ENCODE data around the gene FEZ2.

FEZ2 gene

DNA sequence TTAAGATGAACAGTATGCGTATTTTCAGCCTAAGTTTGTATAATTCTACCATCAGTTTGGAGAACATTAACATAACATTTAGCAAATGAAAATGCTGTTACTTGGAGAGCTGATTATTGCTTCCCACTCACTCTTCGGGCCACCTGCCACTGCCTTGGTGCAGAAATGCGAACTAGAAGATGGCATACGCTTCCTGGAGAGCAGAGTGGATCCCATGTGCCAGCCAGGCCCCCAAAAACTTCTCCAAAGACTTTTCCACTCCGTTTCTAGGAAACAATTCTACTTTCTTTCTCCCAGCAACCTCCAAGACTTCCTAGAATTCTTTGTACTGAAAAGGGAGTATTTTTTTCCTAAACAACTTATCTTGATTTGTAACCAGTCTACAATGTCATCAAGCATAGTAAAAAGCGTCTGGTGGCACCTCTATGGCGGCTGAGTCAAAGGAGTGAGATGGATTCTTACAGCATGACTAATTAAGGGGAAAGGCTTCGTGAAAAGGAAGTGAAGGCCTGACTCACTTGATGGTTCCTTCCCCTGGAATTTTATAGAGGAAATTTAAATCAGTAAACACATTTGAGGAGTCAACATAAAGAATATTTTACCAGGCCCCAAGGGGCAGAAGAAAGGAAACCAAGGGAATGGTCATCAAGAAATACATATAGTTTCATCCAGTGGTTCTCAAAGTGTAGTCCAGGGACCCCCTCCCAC is 36.6 kb downstream of the FEZ2 start:
- DNase-seq (ENCODE audit: low spot score): no peak

DNA sequence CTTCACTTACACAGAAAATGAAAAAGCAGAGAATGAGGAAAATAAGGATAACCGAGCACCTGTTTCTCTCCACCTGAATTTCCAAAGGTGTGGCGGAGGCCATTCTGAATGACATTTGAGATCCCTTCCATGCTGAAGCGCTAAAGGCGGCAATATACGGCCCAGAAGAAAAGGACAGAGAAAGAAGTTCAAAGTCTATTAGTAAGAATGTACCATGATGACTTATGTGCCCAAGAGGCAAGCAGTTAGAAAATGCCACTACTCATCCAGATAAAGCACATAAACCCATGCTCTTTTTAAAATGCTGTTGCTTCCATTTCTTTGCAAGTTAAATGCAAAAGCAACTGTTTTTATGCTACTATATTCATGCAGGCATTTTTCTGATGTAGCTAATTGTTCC is 37.2 kb downstream of the FEZ2 start:
- DNase-seq (ENCODE audit: low spot score): no peak

DNA sequence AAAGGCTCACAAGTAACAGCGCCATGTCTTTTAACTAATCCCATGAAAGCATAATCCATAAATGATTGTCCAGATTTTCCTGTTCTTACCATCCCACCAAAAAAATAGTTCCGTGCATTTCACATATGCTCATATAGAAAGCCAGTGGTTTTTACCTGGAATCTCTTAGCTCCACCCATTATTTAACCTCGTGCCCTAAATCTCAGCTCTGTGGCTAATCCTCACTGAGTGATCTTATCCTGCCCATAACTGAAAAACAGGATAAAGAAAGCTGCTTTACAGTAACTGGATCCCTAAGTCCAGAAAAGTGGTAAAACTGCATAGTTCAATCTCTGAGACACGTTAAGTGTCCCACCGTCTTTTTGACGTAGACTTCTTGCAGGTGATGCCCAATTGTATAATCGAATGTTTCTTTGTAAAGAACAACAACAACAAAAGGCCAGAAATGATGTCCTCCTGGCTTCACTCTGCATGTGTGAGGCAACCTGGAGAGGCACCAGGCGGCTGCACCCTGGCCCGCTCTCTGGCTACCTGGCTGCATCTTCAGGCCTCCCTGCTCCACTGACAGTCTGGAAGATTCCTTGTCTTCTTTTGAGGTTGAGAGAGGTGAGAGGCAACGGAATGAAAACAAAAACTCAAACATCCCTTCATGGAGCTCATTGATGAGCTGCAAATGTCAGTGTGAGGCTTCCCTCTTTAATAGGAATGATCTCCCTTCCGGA is 38.6 kb downstream of the FEZ2 start:
- no peak for DNase-seq (ENCODE audit: low spot score)

DNA sequence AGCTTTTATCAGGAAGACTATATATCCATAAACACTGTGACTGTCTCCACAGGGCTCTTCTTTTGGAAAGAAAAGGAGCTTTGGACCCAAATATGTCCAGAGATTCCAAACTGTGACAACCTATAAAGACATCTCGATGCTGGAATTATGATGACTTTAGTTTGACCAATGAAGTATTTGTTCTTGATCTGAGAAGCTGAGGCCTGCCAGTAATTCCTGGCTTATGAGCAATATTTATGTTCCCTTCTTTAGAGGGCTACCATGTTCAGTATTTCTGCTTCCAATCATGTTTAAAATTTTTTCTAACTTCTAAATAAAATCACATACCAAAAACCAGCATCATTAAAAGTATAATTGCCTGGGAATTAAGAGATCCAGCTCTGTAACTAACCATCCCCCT is 41.1 kb downstream of the FEZ2 start:
- no peak for DNase-seq (ENCODE audit: low spot score)

DNA sequence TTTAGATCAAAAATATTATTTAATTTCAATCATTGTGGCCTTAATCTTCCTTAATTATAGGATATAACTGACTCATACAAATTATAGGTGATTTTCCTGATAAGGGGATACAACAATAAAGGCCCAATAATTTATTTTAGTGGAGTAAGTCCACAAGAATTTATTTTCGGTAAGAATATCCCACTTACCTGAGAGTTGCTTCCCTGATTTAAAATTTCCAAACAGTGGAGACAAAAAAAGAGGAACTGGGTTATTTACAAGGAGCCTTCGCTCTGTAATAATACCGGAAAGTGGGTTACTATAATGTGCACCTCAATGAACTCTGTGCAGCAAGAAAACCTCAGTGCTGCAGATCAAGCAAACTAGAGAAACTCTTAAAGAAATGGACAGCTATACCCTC is 42.2 kb downstream of the FEZ2 start:
- DNase-seq (ENCODE audit: low spot score): no peak

DNA sequence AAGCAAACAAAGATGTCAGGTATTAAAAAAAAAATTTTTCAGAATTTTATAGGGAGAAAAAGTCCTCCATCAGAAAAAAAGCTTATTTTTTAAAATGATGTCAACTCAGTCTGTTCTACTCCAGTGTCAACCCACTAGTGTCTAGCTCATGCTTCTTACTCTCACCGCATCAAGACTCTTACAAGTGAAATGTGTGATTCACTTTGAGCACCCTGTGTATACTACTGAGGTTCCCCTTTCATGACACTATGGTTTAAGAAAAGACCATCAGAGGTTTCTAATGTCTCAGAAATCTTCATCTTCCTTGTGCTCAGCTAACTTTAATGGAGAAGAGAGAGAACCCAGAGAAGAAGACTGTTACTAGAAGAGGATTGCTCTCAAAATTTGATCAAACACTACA is 43.4 kb downstream of the FEZ2 start:
- DNase-seq (ENCODE audit: low spot score): no peak

DNA sequence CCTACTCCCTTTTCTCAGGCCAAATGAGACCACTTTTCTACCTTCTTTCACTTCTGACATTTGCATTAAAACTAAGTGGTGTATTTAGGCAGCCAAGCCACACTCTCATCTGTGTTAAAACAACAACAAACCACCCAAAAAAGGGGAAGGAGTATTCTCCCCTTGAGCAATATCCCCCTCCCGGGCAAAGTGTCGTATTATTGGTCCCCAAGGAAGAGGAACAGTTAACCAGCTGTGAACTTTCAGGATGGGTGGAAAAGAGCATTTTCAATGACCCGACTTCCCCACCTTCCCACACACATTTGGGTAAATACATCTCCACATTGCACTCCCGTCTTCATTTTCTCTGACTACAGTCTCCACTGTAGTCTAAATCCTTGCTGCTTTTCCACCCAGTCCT is 44.3 kb downstream of the FEZ2 start:
- no peak for DNase-seq (ENCODE audit: low spot score)

DNA sequence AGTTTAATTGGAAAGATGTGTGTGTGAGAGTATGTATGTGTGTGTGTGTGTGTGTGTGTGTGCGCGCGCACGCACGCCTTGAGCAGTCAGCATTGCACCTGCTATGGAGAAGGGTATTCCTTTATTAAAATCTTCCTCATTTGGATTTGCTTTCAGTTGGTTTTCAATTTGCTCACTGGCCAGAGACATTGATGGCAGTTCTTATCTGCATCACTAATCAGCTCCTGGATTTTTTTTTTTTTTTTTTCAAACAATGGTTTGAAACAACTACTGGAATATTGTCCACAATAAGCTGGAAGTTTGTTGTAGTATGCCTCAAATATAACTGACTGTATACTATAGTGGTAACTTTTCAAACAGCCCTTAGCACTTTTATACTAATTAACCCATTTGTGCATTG is 48.0 kb downstream of the FEZ2 start:
- DNase-seq (ENCODE audit: low spot score): no peak

DNA sequence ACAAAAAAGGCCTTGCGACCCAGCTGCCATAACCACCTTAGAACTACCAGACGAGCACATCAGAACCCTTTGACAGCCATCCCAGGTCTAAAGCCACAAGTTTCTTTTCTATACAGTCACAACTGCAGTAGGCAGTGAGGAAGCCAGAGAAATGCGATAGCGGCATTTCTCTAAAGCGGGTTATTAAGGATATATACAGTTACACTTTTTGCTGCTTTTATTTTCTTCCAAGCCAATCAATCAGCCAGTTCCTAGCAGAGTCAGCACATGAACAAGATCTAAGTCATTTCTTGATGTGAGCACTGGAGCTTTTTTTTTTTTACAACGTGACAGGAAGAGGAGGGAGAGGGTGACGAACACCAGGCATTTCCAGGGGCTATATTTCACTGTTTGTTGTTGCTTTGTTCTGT is 48.8 kb downstream of the FEZ2 start:
- no peak for DNase-seq (ENCODE audit: low spot score)

DNA sequence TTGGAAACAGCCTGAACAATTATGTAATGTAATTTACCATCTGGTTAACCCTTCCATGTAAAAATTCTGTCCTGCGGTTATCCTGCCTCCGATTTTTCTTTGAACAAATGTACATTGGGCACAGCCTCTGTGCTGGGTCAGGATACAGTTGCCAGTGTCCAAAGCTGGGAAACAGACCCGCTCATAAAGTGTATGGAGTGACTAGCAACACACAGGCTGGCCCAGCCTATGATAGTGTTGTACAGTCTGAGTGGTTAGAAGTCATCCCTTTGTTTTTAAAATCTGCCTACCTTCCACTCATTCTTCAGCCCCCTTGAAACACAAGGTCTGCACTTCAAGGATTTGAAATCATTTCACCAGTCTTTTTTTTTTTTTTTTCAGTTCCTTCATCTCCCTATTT is 50.1 kb downstream of the FEZ2 start:
- no peak for DNase-seq (ENCODE audit: low spot score)

DNA sequence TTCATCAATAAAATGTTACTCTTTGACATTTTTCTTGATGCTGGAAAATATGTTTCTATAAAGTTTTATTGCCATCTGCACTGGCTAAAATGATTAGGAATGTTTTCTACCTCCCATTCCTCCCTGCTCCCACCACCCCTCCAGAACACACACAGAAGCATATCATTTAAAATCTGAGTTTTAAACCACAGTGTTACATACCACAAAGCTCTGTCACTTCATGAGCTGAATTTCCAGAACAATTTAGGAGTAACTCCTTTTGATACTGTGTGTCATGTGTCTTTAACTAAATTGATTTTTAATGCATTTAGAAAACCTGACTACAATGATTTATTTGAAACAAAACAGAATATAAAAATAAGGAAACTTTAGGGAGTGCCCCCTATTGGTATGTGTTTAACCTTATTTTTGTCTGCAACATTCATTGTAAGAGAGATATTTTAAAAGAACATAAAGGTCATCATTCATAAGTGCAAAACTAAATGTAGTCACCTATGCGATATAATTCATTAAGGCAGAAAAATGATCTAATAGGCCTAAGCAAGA is 52.0 kb downstream of the FEZ2 start:
- no peak for DNase-seq (ENCODE audit: low spot score)

DNA sequence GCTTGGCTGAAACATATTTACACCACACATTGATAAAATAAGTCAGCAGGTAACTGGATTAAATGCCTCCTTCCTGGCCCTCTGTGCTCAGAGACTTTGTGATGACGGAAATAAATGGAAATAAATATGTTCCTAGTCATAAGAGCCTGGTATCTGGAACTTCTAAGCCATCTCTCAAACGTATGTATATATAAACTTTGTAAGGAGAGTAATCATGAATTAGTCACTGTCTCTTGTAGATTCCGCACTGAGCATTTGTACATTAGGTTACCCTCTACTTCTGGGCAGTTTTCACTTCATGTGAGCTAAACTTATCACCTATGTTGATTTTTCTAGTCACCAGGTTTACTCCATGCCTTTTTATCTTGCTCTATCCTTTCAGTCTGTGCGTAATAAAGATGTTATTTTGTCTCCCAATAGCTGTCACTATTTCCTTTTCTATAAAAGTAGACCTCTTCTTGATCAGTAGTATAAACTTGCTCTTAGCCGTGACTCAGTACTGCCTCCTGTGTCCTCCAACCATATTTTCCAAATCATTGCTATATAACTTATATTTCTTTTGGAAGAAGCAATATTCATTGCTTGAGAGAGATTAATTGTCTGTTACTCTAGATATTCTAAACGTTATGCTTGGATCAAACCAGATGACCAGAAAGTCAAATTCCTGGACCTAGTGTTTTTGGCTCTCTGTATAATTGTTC is 53.2 kb downstream of the FEZ2 start:
- DNase-seq (ENCODE audit: low spot score): no peak

DNA sequence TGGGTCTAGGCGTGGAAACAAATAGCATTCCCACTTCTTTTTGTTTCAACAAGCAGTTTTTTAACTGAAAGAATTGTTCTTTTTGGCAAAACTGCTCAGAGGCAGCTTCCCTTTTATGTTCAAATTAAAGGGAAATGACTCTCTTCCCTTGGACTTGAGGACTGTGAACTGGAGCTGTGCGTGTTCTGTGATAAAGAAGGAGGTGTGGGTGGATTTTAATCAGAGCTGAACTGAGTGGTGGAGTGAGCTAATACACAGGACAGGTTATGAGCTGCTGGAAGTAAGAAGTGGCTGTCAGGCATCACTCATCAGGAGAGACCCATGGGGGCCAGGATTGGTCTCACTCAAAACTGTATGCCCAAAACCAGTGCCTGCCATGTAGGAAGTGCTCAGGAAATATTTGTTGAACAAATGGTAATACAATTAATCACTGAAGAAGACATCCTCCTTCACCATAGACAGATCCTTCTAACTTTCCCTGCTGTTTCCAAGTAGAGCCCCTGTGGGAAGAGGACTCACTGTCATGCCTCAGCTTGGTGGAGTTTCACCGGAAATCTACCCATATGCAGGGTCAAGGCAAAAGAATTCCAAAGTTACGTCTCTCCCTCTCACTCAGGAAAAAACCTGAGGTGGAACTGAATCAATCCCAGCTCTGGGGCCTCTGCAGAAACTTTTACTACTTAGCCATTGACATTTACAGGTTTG is 55.9 kb downstream of the FEZ2 start:
- no peak for DNase-seq (ENCODE audit: low spot score)

DNA sequence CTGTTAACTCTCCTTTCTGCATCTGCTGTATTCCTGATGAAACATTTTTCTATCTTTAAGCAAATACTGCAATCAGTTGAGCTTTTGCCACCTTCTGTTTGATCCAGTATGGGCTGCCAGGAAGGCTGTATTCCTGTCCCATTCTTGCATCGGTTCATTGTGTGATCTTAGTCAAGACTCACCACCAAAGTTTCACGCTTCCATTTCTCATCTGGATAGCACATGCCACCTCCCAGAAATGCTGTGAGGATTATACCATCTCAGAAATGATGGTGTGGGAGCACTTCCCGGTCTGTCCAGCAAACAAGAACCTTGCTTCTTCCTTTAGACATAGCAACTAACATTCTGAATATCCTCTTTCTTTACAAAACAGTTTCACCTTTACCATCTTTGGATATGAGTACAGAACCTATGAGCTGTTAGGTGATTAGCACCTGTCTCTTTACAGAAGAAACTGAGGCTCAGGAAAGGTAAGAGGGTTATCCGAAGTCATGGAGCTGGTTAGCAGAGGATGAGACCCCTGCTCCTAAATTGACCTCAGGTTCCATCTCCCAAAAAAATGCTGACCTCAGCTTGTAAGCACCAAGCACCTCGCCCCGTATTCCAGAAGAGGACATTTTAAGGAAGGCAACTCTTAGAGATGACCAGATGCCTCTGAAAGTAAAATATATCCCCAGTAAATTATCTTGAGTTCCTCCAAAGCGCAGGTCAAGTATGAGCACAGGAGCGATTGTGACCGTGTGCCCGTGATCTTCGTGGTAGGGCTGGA is 56.8 kb downstream of the FEZ2 start:
- no peak for DNase-seq (ENCODE audit: low spot score)

DNA sequence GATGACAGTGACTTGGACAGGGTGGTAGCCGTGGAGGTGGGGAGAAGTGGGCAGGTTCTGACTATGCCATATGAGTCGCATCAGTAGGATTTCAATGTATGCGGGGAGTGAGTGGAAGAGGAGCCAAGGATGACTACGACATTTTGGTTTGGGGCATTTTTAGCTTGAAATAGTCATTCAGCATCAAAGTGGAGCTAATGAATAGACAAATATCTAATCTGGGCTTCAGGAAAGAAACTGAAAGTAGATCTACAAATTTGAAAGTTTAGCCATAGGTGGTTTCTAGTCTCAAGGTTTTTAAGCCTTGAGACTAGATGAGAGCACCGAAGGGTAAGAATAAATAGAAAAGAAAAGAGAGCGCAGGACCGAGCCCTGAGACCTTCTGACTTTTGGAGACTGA is 58.3 kb downstream of the FEZ2 start:
- DNase-seq (ENCODE audit: low spot score): no peak

DNA sequence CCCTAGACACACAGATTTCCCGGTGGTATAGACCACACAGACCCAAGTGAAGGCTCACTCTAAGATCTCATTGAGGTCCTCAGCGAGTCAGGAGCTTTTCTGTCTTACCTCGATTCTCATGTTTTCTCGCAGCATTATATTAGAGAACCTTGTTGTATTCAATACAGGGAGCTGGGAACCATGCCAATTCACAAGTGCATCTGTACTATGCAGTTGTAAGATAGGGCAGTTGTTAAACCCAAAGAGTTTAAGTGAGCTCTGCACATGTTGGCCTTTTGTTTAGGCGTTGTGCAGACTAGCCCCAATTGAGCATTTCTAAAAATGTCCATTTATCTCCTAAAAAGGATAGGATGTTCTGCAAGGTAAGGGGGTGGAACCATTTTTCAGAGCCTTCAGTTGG is 59.6 kb downstream of the FEZ2 start:
- no peak for DNase-seq (ENCODE audit: low spot score)

DNA sequence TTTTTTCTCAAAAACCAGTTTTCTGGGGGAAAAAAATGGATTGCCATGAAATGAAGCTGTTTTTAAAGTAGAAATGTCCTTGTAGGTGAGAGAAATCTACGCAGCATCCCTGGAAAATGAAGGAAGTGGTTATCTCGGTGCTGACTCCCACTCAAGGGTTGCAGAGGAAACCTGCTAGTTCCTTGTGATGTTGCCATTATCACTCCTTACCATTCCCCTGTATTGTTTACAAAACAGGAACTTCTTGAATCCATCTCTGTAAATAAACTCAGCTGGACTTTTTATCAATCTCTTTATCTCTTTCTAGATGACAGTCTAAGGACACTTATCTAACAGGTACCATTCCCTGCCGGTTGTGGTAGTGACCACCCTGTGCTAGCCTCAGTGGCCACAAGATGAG is 61.2 kb downstream of the FEZ2 start:
- no peak for DNase-seq (ENCODE audit: low spot score)

DNA sequence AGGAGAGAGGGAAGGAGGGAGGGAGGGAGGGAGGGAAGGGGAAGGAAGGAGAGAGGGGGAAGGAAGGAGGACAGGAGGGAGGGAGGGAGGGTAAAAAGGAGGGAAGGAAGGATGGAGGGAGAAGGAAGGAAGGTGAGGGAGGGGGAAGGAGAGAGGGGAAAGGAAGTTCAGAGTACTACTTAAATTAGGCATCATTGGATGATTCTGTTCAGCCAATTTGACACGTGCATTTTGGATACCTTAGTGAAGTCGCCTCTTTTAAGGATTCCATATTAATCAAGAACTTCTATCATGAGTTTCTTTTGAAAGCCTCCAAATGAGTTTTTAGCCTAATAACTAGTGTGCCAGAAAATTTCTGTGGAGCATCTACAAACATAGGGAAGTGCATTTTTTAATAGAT is 62.9 kb downstream of the FEZ2 start:
- DNase-seq (ENCODE audit: low spot score): no peak

DNA sequence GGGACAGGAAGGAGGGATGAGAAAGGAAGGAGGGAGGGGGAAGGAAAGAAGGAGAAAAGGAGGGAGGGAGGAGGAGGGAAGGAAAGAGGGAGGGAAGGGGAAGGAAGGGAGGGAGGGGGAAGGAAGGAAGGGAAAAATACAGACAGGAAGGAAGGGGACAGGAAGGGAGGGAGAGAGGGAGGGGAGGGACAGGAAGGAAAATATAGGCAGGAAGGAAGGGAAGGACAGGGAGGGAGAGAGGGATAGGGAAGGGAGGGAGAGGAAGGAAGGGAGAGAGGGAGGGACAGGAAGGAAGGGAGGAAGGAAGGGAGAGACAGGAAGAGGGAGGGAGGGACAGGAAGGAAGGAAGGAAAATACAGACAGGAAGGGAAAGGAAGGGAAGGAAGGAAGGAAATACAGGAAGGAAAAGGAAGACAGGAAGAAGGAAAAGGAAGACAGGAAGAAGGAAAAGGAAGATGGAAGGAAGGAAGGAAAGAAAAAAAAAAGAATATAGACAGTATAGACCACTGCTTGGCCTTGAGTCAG is 63.6 kb downstream of the FEZ2 start:
- DNase-seq (ENCODE audit: low spot score): no peak

DNA sequence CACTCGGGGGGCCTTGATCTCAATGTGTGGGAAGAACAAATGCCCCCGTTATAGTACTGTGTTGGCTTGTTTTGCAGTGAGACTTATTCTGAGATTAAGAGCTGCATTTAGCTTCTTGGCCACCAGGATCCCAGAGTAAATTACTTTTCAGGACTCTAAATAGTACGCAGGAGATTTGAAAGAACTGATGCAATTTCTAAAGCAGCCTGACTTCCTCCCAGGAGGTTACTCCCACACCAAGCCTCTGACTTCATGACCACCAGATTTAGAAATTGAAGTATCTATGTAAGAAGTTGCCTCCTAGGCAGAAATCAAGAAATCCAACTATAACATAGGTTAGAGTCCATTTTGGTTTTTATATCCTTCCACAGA is 67.0 kb downstream of the FEZ2 start:
- no peak for DNase-seq (ENCODE audit: low spot score)

DNA sequence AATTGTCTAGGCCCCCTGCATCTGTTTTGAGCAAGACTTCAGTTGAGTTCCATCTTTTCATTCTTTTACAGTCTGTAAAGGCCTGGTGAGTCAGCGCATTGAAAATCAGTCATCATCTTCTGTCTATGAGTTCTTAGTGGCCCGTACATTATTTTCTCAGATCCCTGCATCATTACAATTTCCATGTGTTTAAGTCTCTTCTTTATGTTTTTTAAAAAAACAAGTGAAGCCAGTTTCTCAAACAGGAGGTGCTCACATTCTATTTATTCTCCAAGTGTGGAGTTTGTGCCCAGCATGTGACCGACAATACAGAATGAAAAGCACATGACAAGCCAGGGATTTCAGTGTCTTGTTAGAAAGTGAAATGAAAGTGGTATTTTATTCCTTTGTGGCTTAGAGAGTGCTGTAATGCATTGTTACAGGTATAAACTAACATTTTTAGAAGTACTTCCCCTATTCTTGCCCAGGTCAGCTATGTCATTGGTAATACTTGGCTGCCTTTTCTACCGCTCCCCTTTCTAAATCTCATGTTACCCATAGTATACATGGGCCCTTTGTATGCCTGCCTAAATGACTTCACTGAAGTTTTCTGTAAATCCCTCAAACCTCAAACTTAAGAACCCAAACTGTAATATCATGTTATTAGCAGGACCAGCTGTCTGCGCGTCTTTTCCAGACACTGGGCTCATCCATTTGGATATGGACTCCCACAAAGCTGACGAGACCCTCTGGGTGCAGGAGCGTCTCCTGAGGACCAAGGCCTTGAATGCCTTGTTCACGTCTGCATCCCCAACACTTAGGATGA is 67.6 kb downstream of the FEZ2 start:
- DNase-seq (ENCODE audit: low spot score): no peak

All from ecto neural progenitor cell (in vitro differentiated cells).